Uterus (tissue), 4 donors: ENCODE measurements around the gene SSR1. TPM values are rescaled to one million over a fixed set of nuclear protein-coding genes. Genes with fewer than 3 reads are reported as not detected.
A peak's percentile ranks its signal among the peaks of the same experiment; 100 is the strongest.

Experiments used
- DNase-seq, 2 donors: peaks; one replicate each; pipeline ENCODE4 v3.0.0-alpha.2; 2019 to 2020
- H3K27ac ChIP-seq, 2 donors: fragments of 200-600 bp; sonication (generic); 1 replicate in 1 of 2; 2 replicates in 1 of 2; pipeline ENCODE4 v1.5.1; 2016 to 2018
- H3K27me3 ChIP-seq, 2 donors: fragments of 200-600 bp; sonication (generic); one replicate each; pipeline ENCODE4 v1.5.1; 2018 to 2019; ENCODE audit warnings: control low read depth in 1 of 2
- H3K36me3 ChIP-seq, 2 donors: fragments of 200-600 bp; sonication (generic); one replicate each; pipeline ENCODE4 v1.5.1; 2019; ENCODE audit warnings: control low read depth in 1 of 2
- H3K4me1 ChIP-seq, 2 donors: fragments of 200-600 bp; sonication (generic); one replicate each; pipeline ENCODE4 v1.5.1; 2018 to 2019; ENCODE audit warnings: control low read depth in 1 of 2
- H3K4me3 ChIP-seq, 2 donors: fragments of 200-600 bp; sonication (generic); 1 replicate in 1 of 2; 2 replicates in 1 of 2; pipeline ENCODE4 v1.5.1; 2018 to 2019; ENCODE audit warnings: mild to moderate bottlenecking in 1 of 2
- H3K9me3 ChIP-seq, 2 donors: fragments of 200-600 bp; sonication (generic); one replicate each; pipeline ENCODE4 v1.5.1; 2019; ENCODE audit warnings: control low read depth in 1 of 2
- CTCF ChIP-seq, 4 experiments: fragments of 200-600 bp in 2 of 4; fragments of 450-650 bp in 2 of 4; sonication (generic) in 2 of 4; IDR thresholded peaks; one replicate each; pipeline ENCODE4 v1.5.1; 2016 to 2019; ENCODE audit warnings: antibody characterized with exemption in 4 of 4, mild to moderate bottlenecking in 2 of 4, moderate library complexity in 1 of 4
- POLR2A ChIP-seq, 2 donors: fragments of 450-650 bp; IDR thresholded peaks; one replicate each; pipeline ENCODE4 v1.6.1; 2016; ENCODE audit warnings: antibody characterized with exemption in 2 of 2, mild to moderate bottlenecking in 1 of 2, moderate library complexity in 1 of 2
- intact Hi-C: fragments of 100-400 bp; cut with DNase I; formaldehyde crosslinking; loops from one replicate; pipeline ENCODE4 v1.15.1; 2023; ENCODE audit warnings: low total_unique reads
- total RNA-seq, 4 donors: library from RNA; depleted of rRNA in 3 of 4; stranded (reverse); fragments of >200 nt in 3 of 4; gene quantifications; one replicate each; pipeline versions ENCODE4 v1.1.0 to v1.2.4, GENCODE V29; 2014 to 2023
- donor health status: DM: yes; HTN: yes; CAD: no.

SSR1 gene
- total RNA-seq, 4 donors from 2014 or later = 77.4 to 138 (median 126) TPM

DNA sequence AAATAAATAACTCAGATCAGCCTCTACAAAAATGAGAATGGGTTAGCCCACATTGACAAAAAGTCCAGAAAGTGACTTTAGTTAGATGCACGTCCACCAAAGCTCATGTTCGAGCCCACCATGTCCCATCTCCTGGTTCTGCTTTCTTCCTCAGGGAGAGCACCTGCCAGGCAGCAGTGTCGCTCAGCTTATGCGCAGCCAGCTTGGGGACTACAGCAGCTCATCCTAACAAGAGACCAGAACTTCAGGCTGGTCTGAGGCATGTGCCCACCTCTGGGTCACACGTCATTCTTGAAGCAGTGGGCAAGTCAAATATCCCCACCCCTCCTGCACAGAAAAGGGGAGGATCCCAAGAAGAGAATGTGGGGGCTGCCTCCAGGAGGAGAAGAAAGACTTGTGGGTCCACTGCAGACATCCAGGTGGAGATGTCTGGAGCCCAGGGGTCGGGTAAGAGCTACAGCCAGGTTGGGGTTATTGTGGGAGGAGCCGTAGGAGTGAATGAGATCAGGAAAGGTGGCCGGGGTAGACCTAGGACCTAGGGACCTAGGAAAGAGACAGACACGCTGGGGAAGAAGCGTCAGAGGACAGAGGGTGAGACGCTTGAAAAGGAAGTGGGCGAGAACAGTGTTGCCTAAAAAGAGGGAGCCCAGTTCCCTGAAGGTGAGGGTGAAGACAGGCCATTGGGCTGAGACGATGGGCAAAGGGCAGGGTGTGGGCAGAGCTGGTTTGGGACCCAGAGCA, 52.5 kb downstream of the SSR1 start:
- Histone ChIP-seq H3K27ac (peak overlapping the region; percentile 65 to 74), H3K36me3 (no peaks in the 10 kb centered on the region), H3K4me3 (peak overlapping the region; percentile 49 to 51), H3K27me3 (no peaks in the 10 kb centered on the region), H3K4me1 (no peaks in the 10 kb centered on the region), H3K9me3 (no peaks in the 10 kb centered on the region)
- TF ChIP-seq POLR2A (IDR thresholded peaks at IDR 0.05) = no peak
- no peak for TF ChIP-seq CTCF (IDR thresholded peaks at IDR 0.05)
- DNase-seq = no peak
- intact Hi-C loops = no loop called here

DNA sequence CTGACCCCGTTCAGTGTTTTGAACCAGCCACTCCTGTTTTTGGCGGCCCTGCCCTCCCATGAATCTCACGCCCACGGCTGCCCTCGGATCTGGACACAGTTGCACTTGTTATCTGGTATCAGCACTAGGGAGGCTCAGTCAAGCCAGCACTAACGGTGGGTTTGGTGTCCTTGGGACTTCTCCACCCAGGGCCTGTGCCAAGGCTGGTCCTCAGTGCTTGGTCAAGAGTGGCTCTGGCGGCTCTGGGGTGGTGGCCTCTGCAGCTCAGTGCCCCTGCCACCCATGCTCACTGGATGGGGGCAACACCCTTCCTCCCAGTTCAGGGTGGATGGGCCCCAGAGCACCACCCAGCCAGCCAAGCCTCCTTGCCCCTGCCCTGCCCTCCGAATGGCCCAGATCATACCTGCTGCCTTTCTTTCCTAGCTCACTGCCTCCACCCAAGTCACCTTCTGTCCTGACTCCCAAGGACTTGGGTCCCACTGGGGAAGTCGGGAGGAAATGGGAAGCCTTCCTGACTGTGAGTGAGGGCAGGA, 54.7 kb downstream of the SSR1 start:
- no peaks in the 10 kb centered on the region for H3K27me3 ChIP-seq

GRCh38 chr6:7257521-7258230, 55.3 kb downstream of the SSR1 start:
- Histone ChIP-seq H3K9me3 (no peaks in the 10 kb centered on the region), H3K27me3 (no peaks in the 10 kb centered on the region), H3K36me3 (no peaks in the 10 kb centered on the region), H3K4me1 (no peaks in the 10 kb centered on the region), H3K27ac (no peak overlapping the region), H3K4me3 (no peak overlapping the region)
- intact Hi-C loops = no loop called here
- TF ChIP-seq POLR2A (IDR thresholded peaks at IDR 0.05) (no peak), CTCF (IDR thresholded peaks at IDR 0.05) (no peak)
- DNase-seq = no peak

More for the DNA sequence above, 54.7 kb downstream of the SSR1 start:
- no peaks in the 10 kb centered on the region for H3K4me1 ChIP-seq
- H3K9me3 ChIP-seq = no peaks in the 10 kb centered on the region
- no peaks in the 10 kb centered on the region for H3K36me3 ChIP-seq
- H3K27ac ChIP-seq = no peak overlapping the region
- DNase-seq = no peak
- intact Hi-C loops = no loop called here
- no peak for TF ChIP-seq POLR2A (IDR thresholded peaks at IDR 0.05)
- no peak for TF ChIP-seq CTCF (IDR thresholded peaks at IDR 0.05)
- no peak overlapping the region for H3K4me3 ChIP-seq

DNA sequence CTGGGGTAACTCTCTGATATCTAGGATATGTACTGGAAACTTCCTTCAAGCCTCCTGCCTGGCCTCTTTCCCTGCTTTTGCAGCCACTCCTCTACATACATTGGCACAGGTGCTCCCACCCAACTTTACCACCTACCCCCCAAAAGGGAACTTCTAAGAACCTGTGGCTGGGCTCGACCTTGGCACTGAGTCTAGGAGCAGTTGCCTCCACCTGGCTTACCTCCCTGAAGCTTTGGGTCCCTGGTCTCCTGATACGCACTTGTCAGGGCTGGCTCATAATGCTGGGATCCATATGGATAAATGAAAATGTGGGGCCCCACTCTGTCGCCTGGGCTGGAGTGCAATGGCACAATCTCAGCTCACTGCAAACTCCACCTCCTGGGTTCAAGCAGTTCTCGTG, 56.2 kb downstream of the SSR1 start:
- Histone ChIP-seq H3K27ac (no peak overlapping the region), H3K4me3 (no peak overlapping the region), H3K4me1 (no peaks in the 10 kb centered on the region), H3K27me3 (no peaks in the 10 kb centered on the region), H3K36me3 (no peaks in the 10 kb centered on the region), H3K9me3 (no peaks in the 10 kb centered on the region)
- intact Hi-C loops = no loop called here
- TF ChIP-seq POLR2A (IDR thresholded peaks at IDR 0.05) = no peak
- no peak for TF ChIP-seq CTCF (IDR thresholded peaks at IDR 0.05)
- DNase-seq = no peak

- Histone ChIP-seq H3K4me3 (no peak overlapping the region), H3K27ac (no peak overlapping the region), H3K4me1 (no peaks in the 10 kb centered on the region), H3K36me3 (no peaks in the 10 kb centered on the region), H3K9me3 (no peaks in the 10 kb centered on the region), H3K27me3 (no peaks in the 10 kb centered on the region)
- intact Hi-C loops = no loop called here
- no peak for TF ChIP-seq POLR2A (IDR thresholded peaks at IDR 0.05)
- DNase-seq = no peak
Observed at GRCh38 chr6:7255918-7256317, 57.1 kb downstream of the SSR1 start.
